ENCODE measurements around the gene IMPDH2.

IMPDH2 gene

GRCh38 chr3:49006408-49007067, 22.7 kb downstream of the IMPDH2 start:
- DNase-seq (ENCODE audit: low read depth) = no peak
- no peak for TF ChIP-seq CTCF (IDR thresholded peaks at IDR 0.05; ENCODE audit: control insufficient read depth, extremely low read depth, insufficient read depth)
- peak overlapping the region; percentile 96 for H3K4me3 ChIP-seq (ENCODE audit: low read depth, low read length)

DNA sequence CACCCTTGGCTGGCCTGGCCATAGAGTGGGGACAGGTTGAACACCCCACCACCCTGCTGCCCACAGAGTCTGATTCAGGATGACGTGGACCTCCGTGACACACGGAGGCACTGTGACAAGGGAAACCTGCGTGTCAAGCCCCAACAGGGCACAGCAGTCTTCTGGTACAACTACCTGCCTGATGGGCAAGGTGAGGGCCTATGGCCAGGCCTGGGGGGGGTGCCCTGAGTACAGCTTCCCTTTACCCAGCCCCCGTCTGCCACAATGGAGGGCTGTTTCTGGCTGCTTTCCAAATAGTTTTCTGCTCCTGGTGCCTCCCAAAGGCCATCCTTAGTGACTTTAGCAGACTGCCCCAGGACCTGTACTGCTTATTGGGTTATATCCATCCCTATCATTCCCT, 23.2 kb downstream of the IMPDH2 start:
- no peak for DNase-seq (ENCODE audit: low read depth)
- TF ChIP-seq CTCF (IDR thresholded peaks at IDR 0.05; ENCODE audit: control insufficient read depth, extremely low read depth, insufficient read depth) = no peak
- H3K4me3 ChIP-seq (ENCODE audit: low read depth, low read length) = peak overlapping the region; percentile 96

DNA sequence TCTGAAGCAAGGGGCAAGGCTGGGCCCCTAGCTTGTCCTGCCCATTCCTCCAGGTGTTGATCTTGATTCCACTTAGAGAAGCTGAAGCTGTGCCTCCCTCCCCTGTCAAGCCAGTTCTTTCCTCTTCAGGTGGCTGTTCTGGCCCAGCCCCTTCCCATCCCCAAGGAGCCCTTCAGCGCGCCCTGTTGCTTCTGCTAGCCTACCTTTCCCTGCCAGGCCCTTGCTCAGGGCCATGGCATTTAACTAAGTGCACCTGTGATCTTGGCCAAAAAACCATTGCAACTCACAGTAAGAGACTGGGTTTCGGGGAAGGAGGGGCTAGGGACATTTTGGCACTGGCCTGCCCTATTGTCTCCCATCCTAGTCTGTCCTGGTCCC, 23.9 kb downstream of the IMPDH2 start:
- DNase-seq (ENCODE audit: low read depth) = no peak
- no peak for TF ChIP-seq CTCF (IDR thresholded peaks at IDR 0.05; ENCODE audit: control insufficient read depth, extremely low read depth, insufficient read depth)
- no peak overlapping the region for H3K4me3 ChIP-seq (ENCODE audit: low read depth, low read length)

- TF ChIP-seq CTCF (IDR thresholded peaks at IDR 0.05; ENCODE audit: control insufficient read depth, extremely low read depth, insufficient read depth) = no peak
- no peak overlapping the region for H3K4me3 ChIP-seq (ENCODE audit: low read depth, low read length)
- DNase-seq (ENCODE audit: low read depth) = no peak
Measured at GRCh38 chr3:49004352-49005302, 24.6 kb downstream of the IMPDH2 start.

- DNase-seq (ENCODE audit: low read depth) = no peak
- TF ChIP-seq CTCF (IDR thresholded peaks at IDR 0.05; ENCODE audit: control insufficient read depth, extremely low read depth, insufficient read depth) = no peak
- H3K4me3 ChIP-seq (ENCODE audit: low read depth, low read length) = no peak overlapping the region
Measured at GRCh38 chr3:49001155-49001554, 28.0 kb downstream of the IMPDH2 start.

DNA sequence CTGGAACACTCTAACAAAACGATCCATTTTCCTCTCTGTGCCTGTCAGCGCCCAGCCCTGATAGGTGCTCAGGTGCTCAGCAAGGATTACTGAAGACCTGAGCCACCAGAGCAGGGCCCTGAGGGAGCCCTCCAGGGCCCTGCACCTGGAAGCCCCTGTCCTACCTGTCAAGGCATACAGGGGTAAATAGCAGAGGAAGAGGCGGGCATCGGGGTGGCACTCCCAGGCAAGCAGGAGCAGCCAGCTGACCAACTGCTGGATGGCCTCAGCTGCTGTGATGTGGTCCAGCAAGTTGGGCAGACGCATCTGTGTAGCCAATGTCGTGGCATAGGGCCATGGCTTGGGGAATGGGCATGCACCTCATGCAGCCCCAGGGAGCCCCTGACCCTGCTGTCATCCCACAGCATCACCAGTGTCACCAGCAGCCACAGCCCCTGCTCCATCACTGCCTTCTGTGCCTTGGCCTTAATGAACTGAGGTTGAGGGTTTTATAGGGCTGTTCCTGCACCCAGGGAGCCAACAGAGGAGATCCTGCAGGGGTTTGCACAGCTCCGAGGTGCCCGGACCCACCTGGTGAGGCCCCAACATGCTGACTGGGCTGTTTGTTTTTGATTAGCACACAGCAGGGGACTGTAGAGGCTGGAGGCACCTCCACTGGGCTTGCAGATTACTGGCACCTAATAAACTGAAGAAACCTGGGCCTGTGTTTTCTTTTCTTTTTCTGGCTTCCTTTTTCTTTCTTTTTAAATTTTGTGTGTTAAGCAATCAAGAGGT, 29.9 kb downstream of the IMPDH2 start:
- DNase-seq (ENCODE audit: low read depth) = no peak
- no peak overlapping the region for H3K4me3 ChIP-seq (ENCODE audit: low read depth, low read length)
- TF ChIP-seq CTCF (IDR thresholded peaks at IDR 0.05; ENCODE audit: control insufficient read depth, extremely low read depth, insufficient read depth) = no peak

Measured in LNCaP clone FGC (cell line).